ENCODE results near the gene MAMDC2. TPM values are rescaled to one million over a fixed set of nuclear protein-coding genes. Genes with fewer than 3 reads are reported as not detected.

Gene MAMDC2
- total RNA-seq, 1 donor from 2014 or later: 28.7 TPM

GRCh38 chr9:70228118-70228517 is 184.5 kb downstream of the MAMDC2 start:
- Histone ChIP-seq H3K4me3 (no peak overlapping the region), H4K20me1 (ENCODE audit: low read depth) (no peaks in the 10 kb centered on the region), H3K9ac (no peak overlapping the region), H3K27ac (no peak overlapping the region), H3K4me1 (peaks cover 10% of the 10 kb centered on the region), H3K36me3 (no peaks in the 10 kb centered on the region), H2AFZ (replicated peaks) (peak overlapping the region; percentile 59), H3K9me3 (ENCODE audit: low read depth) (no peaks in the 10 kb centered on the region), H3K79me2 (ENCODE audit: low read depth) (no peaks in the 10 kb centered on the region), H3K4me2 (no peak overlapping the region), H3F3A (ENCODE audit: low read depth) (peaks cover 6% of the 10 kb centered on the region), H3K27me3 (no peaks in the 10 kb centered on the region)
- DNase-seq (ENCODE audit: low spot score): no peak
- H3K27me3 Mint-ChIP-seq (ENCODE audit: insufficient read depth, low read depth): no peaks in the 10 kb centered on the region
- no peaks in the 10 kb centered on the region for H3K36me3 Mint-ChIP-seq
- no peaks in the 10 kb centered on the region for H3K9me3 Mint-ChIP-seq
- H3K27ac Mint-ChIP-seq: no peak overlapping the region
- H3K4me1 Mint-ChIP-seq: peaks cover 6% of the 10 kb centered on the region
- TF ChIP-seq EZH2phosphoT487 (IDR thresholded peaks at IDR 0.05): no peak
- no peak for TF ChIP-seq CTCF (IDR thresholded peaks at IDR 0.05)
- TF ChIP-seq EZH2 (IDR thresholded peaks at IDR 0.05): no peak
- no peak overlapping the region for H3K4me3 Mint-ChIP-seq

- H3K4me3 ChIP-seq: no peak overlapping the region
- H3K27ac ChIP-seq: no peak overlapping the region
- Mint-ChIP-seq H3K4me1 (peaks cover 6% of the 10 kb centered on the region), H3K4me3 (no peak overlapping the region), H3K27ac (no peak overlapping the region), H3K36me3 (no peaks in the 10 kb centered on the region), H3K9me3 (peaks cover under 1% of the 10 kb centered on the region), H3K27me3 (ENCODE audit: insufficient read depth, low read depth) (no peaks in the 10 kb centered on the region)
- H4K20me1 ChIP-seq (ENCODE audit: low read depth): no peaks in the 10 kb centered on the region
- H3K27me3 ChIP-seq: no peaks in the 10 kb centered on the region
- no peaks in the 10 kb centered on the region for H3K79me2 ChIP-seq (ENCODE audit: low read depth)
- no peak for TF ChIP-seq EZH2 (IDR thresholded peaks at IDR 0.05)
- no peak for TF ChIP-seq EZH2phosphoT487 (IDR thresholded peaks at IDR 0.05)
- no peak for TF ChIP-seq CTCF (IDR thresholded peaks at IDR 0.05)
- H3K4me1 ChIP-seq: peaks cover 10% of the 10 kb centered on the region
- no peaks in the 10 kb centered on the region for H3K36me3 ChIP-seq
- H3K4me2 ChIP-seq: no peak overlapping the region
- H2AFZ ChIP-seq (replicated peaks): peak overlapping the region; percentile 59
- peaks cover 6% of the 10 kb centered on the region for H3F3A ChIP-seq (ENCODE audit: low read depth)
- H3K9me3 ChIP-seq (ENCODE audit: low read depth): no peaks in the 10 kb centered on the region
- peak overlapping the region; percentile 5 for H3K9ac ChIP-seq
- DNase-seq (ENCODE audit: low spot score): no peak
Measured at GRCh38 chr9:70228611-70229010, 185.0 kb downstream of the MAMDC2 start.

- peaks cover 2% of the 10 kb centered on the region for H3K9me3 Mint-ChIP-seq
- H3K36me3 ChIP-seq: no peaks in the 10 kb centered on the region
- H3K4me3 ChIP-seq: no peak overlapping the region
- no peak overlapping the region for H3K4me2 ChIP-seq
- peak overlapping the region; percentile 5 for H3K9ac ChIP-seq
- no peaks in the 10 kb centered on the region for H3K9me3 ChIP-seq (ENCODE audit: low read depth)
- peaks cover 6% of the 10 kb centered on the region for H3F3A ChIP-seq (ENCODE audit: low read depth)
- H3K4me1 Mint-ChIP-seq: peaks cover 6% of the 10 kb centered on the region
- no peaks in the 10 kb centered on the region for H3K27me3 ChIP-seq
- no peak for TF ChIP-seq CTCF (IDR thresholded peaks at IDR 0.05)
- H3K79me2 ChIP-seq (ENCODE audit: low read depth): no peaks in the 10 kb centered on the region
- H3K27me3 Mint-ChIP-seq (ENCODE audit: insufficient read depth, low read depth): no peaks in the 10 kb centered on the region
- H3K27ac Mint-ChIP-seq: no peak overlapping the region
- H2AFZ ChIP-seq (replicated peaks): peak overlapping the region; percentile 59
- H3K4me3 Mint-ChIP-seq: no peak overlapping the region
- H3K4me1 ChIP-seq: peaks cover 10% of the 10 kb centered on the region
- peak; percentile 10 for DNase-seq (ENCODE audit: low spot score)
- no peak overlapping the region for H3K27ac ChIP-seq
- H4K20me1 ChIP-seq (ENCODE audit: low read depth): no peaks in the 10 kb centered on the region
- no peaks in the 10 kb centered on the region for H3K36me3 Mint-ChIP-seq
Measured at GRCh38 chr9:70229026-70229425, 185.4 kb downstream of the MAMDC2 start.
